Ishikawa (cell line): ENCODE data around the gene TVP23C.

ENCODE experiments used
- CEBPB ChIP-seq: IDR thresholded peaks from 2 replicates; pipeline ENCODE4 v1.6.1; 2012
- CREB1 ChIP-seq: IDR thresholded peaks from 2 replicates; pipeline ENCODE4 v1.6.1; 2012; ENCODE audit warnings: low read depth
- EGR1 ChIP-seq: IDR thresholded peaks from 2 replicates; pipeline ENCODE4 v1.6.1; 2012
- EP300 ChIP-seq: IDR thresholded peaks from 2 replicates; pipeline ENCODE4 v1.6.1; 2012; ENCODE audit warnings: borderline replicate concordance
- FOXM1 ChIP-seq: IDR thresholded peaks from 2 replicates; pipeline ENCODE4 v1.6.1; 2012; ENCODE audit warnings: low read depth, borderline replicate concordance
- NFIC ChIP-seq: IDR thresholded peaks from 2 replicates; pipeline ENCODE4 v1.6.1; 2012
- RAD21 ChIP-seq: IDR thresholded peaks from 2 replicates; pipeline ENCODE4 v1.6.1; 2012; ENCODE audit warnings: low read depth
- REST ChIP-seq: IDR thresholded peaks from 2 replicates; pipeline ENCODE4 v1.6.1; 2012; ENCODE audit warnings: low read depth, mild to moderate bottlenecking
- TAF1 ChIP-seq: IDR thresholded peaks from 2 replicates; pipeline ENCODE4 v1.6.1; 2012; ENCODE audit warnings: low read depth, mild to moderate bottlenecking
- TCF12 ChIP-seq: IDR thresholded peaks from 2 replicates; pipeline ENCODE4 v1.6.1; 2012; ENCODE audit warnings: low read depth
- TEAD4 ChIP-seq: IDR thresholded peaks from 2 replicates; pipeline ENCODE4 v1.6.1; 2012
- YY1 ChIP-seq: IDR thresholded peaks from 2 replicates; pipeline ENCODE4 v1.6.1; 2012; ENCODE audit warnings: low read depth
- ZBTB7A ChIP-seq: IDR thresholded peaks from 2 replicates; pipeline ENCODE4 v1.6.1; 2012; ENCODE audit warnings: low read depth
- TF ChIP-seq, protein P1 (sequence below): IDR thresholded peaks from 2 replicates; pipeline ENCODE4 v1.6.1; 2012
- TF ChIP-seq, protein P2 (sequence below): IDR thresholded peaks from 2 replicates; pipeline ENCODE4 v1.6.1; 2012

Gene TVP23C

DNA sequence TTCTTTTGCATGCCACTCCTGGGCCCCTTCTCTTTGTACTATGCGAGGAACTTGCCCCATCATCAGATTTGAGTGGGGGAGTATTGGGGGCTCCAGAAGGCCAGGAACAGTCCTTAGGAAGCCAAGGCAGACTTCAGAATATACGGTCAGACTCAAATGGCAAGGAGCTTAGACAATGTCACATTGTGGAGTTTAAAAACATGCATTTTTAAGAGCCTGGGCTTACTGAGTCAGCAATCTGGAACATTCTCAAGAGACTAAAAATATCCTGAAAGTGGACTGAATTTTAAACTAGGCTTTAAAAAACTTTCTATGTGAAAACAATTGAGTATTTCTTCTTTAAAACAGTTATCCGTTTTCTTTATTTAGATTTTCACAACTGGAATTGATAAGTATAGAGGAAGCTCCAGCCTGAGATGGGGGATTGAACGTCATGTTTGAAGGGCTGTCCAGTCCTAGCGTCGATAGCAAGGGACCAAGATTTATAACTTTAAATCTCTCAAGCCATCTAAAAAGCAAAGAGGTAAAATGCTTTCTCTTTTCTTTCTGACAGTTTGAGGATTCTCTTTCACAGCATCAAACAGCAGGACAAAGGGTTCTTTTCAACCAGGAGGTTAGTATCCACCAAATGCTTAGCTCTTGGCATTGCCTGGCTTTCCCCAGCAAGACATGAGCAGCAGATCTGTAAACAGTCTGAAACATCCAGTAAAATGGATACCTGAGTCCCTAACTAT lies 50.1 kb downstream of the TVP23C start:
- TF ChIP-seq, protein P1, sequence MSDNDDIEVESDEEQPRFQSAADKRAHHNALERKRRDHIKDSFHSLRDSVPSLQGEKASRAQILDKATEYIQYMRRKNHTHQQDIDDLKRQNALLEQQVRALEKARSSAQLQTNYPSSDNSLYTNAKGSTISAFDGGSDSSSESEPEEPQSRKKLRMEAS: no peak
- TF ChIP-seq EP300: no peak
- TF ChIP-seq FOXM1: no peak
- no peak for TF ChIP-seq EGR1
- no peak for TF ChIP-seq RAD21
- TF ChIP-seq, protein P2, sequence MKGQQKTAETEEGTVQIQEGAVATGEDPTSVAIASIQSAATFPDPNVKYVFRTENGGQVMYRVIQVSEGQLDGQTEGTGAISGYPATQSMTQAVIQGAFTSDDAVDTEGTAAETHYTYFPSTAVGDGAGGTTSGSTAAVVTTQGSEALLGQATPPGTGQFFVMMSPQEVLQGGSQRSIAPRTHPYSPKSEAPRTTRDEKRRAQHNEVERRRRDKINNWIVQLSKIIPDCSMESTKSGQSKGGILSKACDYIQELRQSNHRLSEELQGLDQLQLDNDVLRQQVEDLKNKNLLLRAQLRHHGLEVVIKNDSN: no peak
- no peak for TF ChIP-seq REST
- no peak for TF ChIP-seq CREB1
- no peak for TF ChIP-seq NFIC
- no peak for TF ChIP-seq TEAD4
- TF ChIP-seq TAF1: no peak
- no peak for TF ChIP-seq ZBTB7A
- no peak for TF ChIP-seq TCF12
- TF ChIP-seq YY1: no peak
- TF ChIP-seq CEBPB: no peak

GRCh38 chr17:15512071-15512709 lies 51.1 kb downstream of the TVP23C start:
- no peak for TF ChIP-seq FOXM1
- no peak for TF ChIP-seq CEBPB
- no peak for TF ChIP-seq REST
- TF ChIP-seq EGR1: no peak
- no peak for TF ChIP-seq TEAD4
- no peak for TF ChIP-seq YY1
- TF ChIP-seq TCF12: no peak
- TF ChIP-seq CREB1: no peak
- TF ChIP-seq, protein P2: no peak
- TF ChIP-seq ZBTB7A: no peak
- TF ChIP-seq NFIC: no peak
- TF ChIP-seq, protein P1: no peak
- TF ChIP-seq RAD21: no peak
- TF ChIP-seq EP300: no peak
- TF ChIP-seq TAF1: no peak

DNA sequence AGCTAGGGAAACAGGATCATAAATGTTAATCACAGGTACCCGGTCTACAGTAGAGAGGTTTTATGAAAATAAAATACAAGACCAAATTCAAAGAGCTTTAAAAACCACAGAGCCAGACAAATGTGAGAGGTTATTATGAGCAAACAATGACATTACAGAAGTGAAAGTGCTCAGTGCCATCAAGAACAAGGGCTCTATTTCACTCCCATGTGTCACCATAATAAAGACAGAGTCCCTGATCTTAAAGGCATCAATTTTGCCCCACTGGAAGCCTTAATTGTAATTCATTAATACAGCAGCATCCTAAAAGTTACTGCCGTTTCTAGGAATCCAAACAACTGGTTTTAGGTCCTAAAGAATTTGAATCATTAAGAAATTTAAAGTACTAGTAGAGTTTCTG lies 52.1 kb downstream of the TVP23C start:
- TF ChIP-seq TAF1 (no peak), ZBTB7A (no peak), FOXM1 (no peak), EP300 (no peak), RAD21 (no peak)
- TF ChIP-seq, protein P1: no peak

GRCh38 chr17:15510361-15510760 lies 52.9 kb downstream of the TVP23C start:
- peak; percentile 18; the same call in 1 of the 2 replicates for TF ChIP-seq NFIC
- no peak for TF ChIP-seq YY1

- no peak for TF ChIP-seq CREB1
- no peak for TF ChIP-seq NFIC
- TF ChIP-seq, protein P1: no peak
- no peak for TF ChIP-seq FOXM1
- no peak for TF ChIP-seq RAD21
- no peak for TF ChIP-seq REST
- TF ChIP-seq TEAD4: no peak
- TF ChIP-seq CEBPB: no peak
- no peak for TF ChIP-seq EGR1
- no peak for TF ChIP-seq TCF12
- TF ChIP-seq ZBTB7A: no peak
- no peak for TF ChIP-seq TAF1
- TF ChIP-seq YY1: no peak
- TF ChIP-seq EP300: no peak
- TF ChIP-seq, protein P2: no peak
Observed at GRCh38 chr17:15509095-15509494, 54.2 kb downstream of the TVP23C start.
